NCI-H146 (cell line): ENCODE measurements around the gene VIPR2.

Source experiments
- DNase-seq: peaks from one replicate; lab custom pipeline; 2025; lab: John Stamatoyannopoulos, UW

The VIPR2 gene

GRCh38 chr7:159158125-159158887, 13.6 kb upstream of the VIPR2 start:
- DNase-seq, result no peak

- no peak for DNase-seq
Observed at GRCh38 chr7:159157714-159158113, 13.0 kb upstream of the VIPR2 start.

GRCh38 chr7:159156436-159157245, 12.0 kb upstream of the VIPR2 start:
- no peak for DNase-seq

GRCh38 chr7:159155410-159155809, 10.7 kb upstream of the VIPR2 start:
- no peak for DNase-seq

GRCh38 chr7:159154243-159154642, 9.6 kb upstream of the VIPR2 start:
- no peak for DNase-seq

- DNase-seq, result no peak
Observed at GRCh38 chr7:159153511-159153910, 8.8 kb upstream of the VIPR2 start.

- no peak for DNase-seq
Observed at GRCh38 chr7:159152816-159153215, 8.1 kb upstream of the VIPR2 start.

- DNase-seq, result no peak
Observed at GRCh38 chr7:159151231-159151630, 6.6 kb upstream of the VIPR2 start.

GRCh38 chr7:159149488-159149887, 4.8 kb upstream of the VIPR2 start:
- no peak for DNase-seq

- DNase-seq, result no peak
Observed at GRCh38 chr7:159148430-159149395, 4.0 kb upstream of the VIPR2 start.

- no peak for DNase-seq
Observed at GRCh38 chr7:159147687-159148086, 3.0 kb upstream of the VIPR2 start.

GRCh38 chr7:159147246-159147645, 2.6 kb upstream of the VIPR2 start:
- no peak for DNase-seq

GRCh38 chr7:159146084-159146858, 1.6 kb upstream of the VIPR2 start:
- no peak for DNase-seq

GRCh38 chr7:159145490-159145855, 806 bp upstream of the VIPR2 start:
- no peak for DNase-seq

- DNase-seq, result no peak
Observed at GRCh38 chr7:159143780-159144757, 598 bp downstream of the VIPR2 start.

- no peak for DNase-seq
Observed at GRCh38 chr7:159142730-159143129, 1.9 kb downstream of the VIPR2 start.

GRCh38 chr7:159142199-159142598, 2.5 kb downstream of the VIPR2 start:
- DNase-seq, result no peak

- DNase-seq, result no peak
Observed at GRCh38 chr7:159141660-159142059, 3.0 kb downstream of the VIPR2 start.

GRCh38 chr7:159141167-159141566, 3.5 kb downstream of the VIPR2 start:
- DNase-seq, result no peak
